Mammary epithelial cell (primary cell): ENCODE results near the gene CROCC.
"Not testable (repeated sequence)": the region's sequence is repeated elsewhere in the genome, so short reads cannot be mapped to it uniquely, and the experiment has no call there.

ENCODE experiments used
- CTCF ChIP-seq, 2 donors: IDR thresholded peaks in 1 of 2; conservative IDR thresholded peaks in 1 of 2; 2 replicates each; pipeline ENCODE4 v1.5.1; 2011 to 2012; ENCODE audit warnings: inconsistent platforms in 2 of 2, low read length in 2 of 2, mild to moderate bottlenecking in 2 of 2, control low read depth in 1 of 2, low read depth in 1 of 2; ENCODE audit not compliant: insufficient read depth in 1 of 2; ENCODE audit errors: extremely low read depth in 1 of 2
- EZH2 ChIP-seq: IDR thresholded peaks from 2 replicates; pipeline ENCODE4 v1.6.1; 2012; ENCODE audit warnings: low read length, inconsistent platforms, borderline replicate concordance

GRCh38 chr1:16931206-16931934, 9.6 kb downstream of the CROCC start:
- TF ChIP-seq CTCF (conservative IDR thresholded peaks at IDR 0.05 in 1 of 2, IDR thresholded peaks at IDR 0.05 in 1 of 2; ENCODE audit: extremely low read depth in 1 of 2, insufficient read depth in 1 of 2, low read depth in 1 of 2, low read length in 2 of 2); EZH2: not testable (repeated sequence)
